Measurements from ENCODE around the gene NKX1-1.
"Not testable (repeated sequence)": the region's sequence is repeated elsewhere in the genome, so short reads cannot be mapped to it uniquely, and the experiment has no call there.

NKX1-1 gene

DNA sequence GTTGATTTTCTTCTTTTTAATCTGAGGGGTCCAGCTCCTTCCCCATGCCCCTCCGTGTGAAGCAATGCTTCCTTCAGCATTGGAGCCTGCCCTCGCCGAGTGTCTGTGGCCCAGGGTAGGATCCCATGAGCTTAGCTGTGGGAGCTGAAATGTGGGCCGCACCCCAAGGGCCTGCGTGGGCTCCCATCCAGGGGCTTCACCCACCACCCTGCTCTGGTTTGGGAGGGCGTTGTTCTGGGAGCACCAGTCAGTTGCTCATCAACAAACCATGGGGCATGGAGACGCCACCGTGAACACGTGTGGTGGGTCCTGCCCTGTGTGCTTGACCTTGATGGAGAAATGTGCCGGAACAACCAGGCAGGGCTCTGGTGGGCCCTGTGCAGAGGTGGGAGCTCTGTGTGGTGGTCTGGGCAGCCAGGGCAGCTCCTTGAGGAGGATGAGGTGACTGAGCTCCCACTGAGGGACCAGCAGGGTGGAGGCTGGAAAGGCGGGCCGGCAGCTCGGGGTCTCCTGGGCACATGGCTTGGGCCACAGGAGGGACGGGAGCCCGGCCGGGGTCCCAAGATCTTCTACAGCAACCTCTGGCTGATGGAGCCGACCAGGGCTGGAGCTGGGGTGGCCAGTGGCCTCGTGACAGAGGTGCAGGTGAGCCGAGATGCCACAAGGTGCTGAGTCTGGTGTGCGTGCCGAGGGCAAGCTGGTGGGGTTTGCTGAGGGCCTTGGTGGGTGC, 39.6 kb upstream of the NKX1-1 start:
- Mint-ChIP-seq H3K27me3 (ENCODE audit: low read depth, poor library complexity) (peaks cover 35% of the 10 kb centered on the region), H3K4me1 (no peaks in the 10 kb centered on the region), H3K36me3 (ENCODE audit: low read depth) (no peaks in the 10 kb centered on the region), H3K9me3 (no peaks in the 10 kb centered on the region), H3K27ac (no peak overlapping the region), H3K4me3 (no peak overlapping the region)
- DNase-seq = no peak
- TF ChIP-seq, protein P1, sequence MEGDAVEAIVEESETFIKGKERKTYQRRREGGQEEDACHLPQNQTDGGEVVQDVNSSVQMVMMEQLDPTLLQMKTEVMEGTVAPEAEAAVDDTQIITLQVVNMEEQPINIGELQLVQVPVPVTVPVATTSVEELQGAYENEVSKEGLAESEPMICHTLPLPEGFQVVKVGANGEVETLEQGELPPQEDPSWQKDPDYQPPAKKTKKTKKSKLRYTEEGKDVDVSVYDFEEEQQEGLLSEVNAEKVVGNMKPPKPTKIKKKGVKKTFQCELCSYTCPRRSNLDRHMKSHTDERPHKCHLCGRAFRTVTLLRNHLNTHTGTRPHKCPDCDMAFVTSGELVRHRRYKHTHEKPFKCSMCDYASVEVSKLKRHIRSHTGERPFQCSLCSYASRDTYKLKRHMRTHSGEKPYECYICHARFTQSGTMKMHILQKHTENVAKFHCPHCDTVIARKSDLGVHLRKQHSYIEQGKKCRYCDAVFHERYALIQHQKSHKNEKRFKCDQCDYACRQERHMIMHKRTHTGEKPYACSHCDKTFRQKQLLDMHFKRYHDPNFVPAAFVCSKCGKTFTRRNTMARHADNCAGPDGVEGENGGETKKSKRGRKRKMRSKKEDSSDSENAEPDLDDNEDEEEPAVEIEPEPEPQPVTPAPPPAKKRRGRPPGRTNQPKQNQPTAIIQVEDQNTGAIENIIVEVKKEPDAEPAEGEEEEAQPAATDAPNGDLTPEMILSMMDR (IDR thresholded peaks at IDR 0.05) = no peak

DNA sequence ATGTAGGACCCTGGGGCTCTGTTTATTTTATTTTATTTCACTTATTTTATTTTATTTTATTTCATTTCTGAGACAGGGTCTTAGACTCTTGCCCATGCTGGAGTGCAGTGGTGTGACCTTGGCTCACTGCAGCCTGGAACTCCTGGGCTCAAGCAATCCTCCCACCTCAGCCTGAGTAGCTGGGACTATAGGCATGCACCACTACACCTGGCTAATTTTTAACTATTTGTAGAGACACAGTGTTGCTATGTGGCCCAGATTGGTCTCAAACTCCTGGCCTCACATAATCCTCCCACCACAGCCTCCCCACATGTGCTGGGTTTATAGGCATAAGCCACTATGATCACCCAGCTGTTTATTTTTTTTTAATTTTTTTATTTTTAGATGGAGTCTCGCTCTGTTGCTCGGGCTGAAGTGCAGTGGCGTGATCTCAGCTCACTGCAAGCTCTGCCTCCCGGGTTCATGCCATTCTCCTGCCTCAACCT, 37.5 kb upstream of the NKX1-1 start:
- peaks cover 35% of the 10 kb centered on the region for H3K27me3 Mint-ChIP-seq (ENCODE audit: low read depth, poor library complexity)
- not testable (repeated sequence) for H3K36me3 Mint-ChIP-seq (ENCODE audit: low read depth); H3K4me3 Mint-ChIP-seq; DNase-seq; H3K4me1 Mint-ChIP-seq; H3K9me3 Mint-ChIP-seq; H3K27ac Mint-ChIP-seq

DNA sequence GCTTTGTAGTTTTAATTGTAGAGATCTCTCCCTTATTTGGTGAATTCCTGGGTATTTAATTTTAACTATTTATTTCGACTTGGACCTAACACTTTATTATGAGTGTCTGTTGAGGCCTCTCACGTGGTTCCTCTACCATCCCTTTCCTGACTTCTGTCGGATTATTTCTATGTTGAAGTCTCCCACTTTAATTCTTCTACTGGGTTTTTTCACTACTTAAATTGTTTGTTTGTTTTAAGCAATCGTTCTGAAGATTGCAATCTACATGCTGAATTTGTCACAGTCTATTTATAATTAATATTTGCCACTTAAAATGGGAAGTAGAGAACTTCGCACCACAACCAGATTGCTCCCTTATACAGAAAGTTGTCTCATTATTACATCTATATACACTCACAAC, 20.8 kb upstream of the NKX1-1 start:
- no peaks in the 10 kb centered on the region for H3K4me1 Mint-ChIP-seq
- H3K27me3 Mint-ChIP-seq (ENCODE audit: low read depth, poor library complexity) = peaks cover 42% of the 10 kb centered on the region
- no peak for DNase-seq
- TF ChIP-seq, protein P1 (IDR thresholded peaks at IDR 0.05) = no peak
- no peak overlapping the region for H3K27ac Mint-ChIP-seq
- no peaks in the 10 kb centered on the region for H3K36me3 Mint-ChIP-seq (ENCODE audit: low read depth)
- H3K4me3 Mint-ChIP-seq = no peak overlapping the region
- H3K9me3 Mint-ChIP-seq = peaks cover 3% of the 10 kb centered on the region

DNA sequence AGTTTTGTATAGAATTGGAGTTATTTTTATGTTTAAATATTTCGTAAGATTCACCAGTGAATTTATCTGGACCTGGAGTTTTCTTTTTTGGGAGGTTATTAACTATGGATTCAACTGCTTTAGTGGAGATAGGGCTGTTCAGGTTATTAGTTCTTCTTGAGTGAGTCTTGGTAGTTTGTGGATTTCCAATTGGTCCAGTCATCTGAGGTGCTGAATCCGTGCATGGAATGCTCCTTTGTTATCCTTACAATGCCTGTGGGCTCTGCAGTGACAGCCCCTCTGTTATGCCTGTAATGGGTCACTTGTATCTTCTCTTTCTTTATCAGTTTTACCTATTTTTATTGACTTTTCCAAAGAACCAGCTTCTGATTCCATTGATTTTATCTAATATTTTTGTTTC, 15.4 kb upstream of the NKX1-1 start:
- Mint-ChIP-seq H3K27ac (no peak overlapping the region), H3K4me3 (no peak overlapping the region), H3K27me3 (ENCODE audit: low read depth, poor library complexity) (peaks cover 94% of the 10 kb centered on the region), H3K9me3 (peaks cover 4% of the 10 kb centered on the region), H3K36me3 (ENCODE audit: low read depth) (no peaks in the 10 kb centered on the region), H3K4me1 (no peaks in the 10 kb centered on the region)
- TF ChIP-seq, protein P1 (IDR thresholded peaks at IDR 0.05) = no peak
- no peak for DNase-seq

DNA sequence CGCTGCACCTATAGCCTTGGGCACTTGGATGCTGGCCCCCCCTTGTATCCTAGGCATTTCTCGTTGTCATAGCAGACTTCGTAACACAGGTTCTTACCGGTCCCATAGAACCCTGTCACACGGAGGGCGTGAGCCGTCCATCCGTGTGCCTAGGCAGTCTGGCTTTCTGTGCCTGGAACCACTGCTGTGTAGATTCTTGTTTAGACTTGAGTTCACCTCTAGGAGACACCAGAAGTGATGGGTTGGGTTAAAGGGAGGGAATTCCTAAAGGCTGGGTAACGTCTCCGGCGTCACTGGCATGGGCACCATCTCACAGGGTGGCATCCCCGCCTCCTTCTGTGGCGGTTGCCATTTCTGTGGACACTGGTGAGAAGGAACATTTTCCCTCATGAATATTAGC, 13.5 kb upstream of the NKX1-1 start:
- peaks cover 98% of the 10 kb centered on the region for H3K27me3 Mint-ChIP-seq (ENCODE audit: low read depth, poor library complexity)
- TF ChIP-seq, protein P1 (IDR thresholded peaks at IDR 0.05) = no peak
- H3K4me3 Mint-ChIP-seq = no peak overlapping the region
- DNase-seq = no peak
- H3K27ac Mint-ChIP-seq = no peak overlapping the region
- no peaks in the 10 kb centered on the region for H3K36me3 Mint-ChIP-seq (ENCODE audit: low read depth)
- no peaks in the 10 kb centered on the region for H3K4me1 Mint-ChIP-seq
- peaks cover 13% of the 10 kb centered on the region for H3K9me3 Mint-ChIP-seq

DNA sequence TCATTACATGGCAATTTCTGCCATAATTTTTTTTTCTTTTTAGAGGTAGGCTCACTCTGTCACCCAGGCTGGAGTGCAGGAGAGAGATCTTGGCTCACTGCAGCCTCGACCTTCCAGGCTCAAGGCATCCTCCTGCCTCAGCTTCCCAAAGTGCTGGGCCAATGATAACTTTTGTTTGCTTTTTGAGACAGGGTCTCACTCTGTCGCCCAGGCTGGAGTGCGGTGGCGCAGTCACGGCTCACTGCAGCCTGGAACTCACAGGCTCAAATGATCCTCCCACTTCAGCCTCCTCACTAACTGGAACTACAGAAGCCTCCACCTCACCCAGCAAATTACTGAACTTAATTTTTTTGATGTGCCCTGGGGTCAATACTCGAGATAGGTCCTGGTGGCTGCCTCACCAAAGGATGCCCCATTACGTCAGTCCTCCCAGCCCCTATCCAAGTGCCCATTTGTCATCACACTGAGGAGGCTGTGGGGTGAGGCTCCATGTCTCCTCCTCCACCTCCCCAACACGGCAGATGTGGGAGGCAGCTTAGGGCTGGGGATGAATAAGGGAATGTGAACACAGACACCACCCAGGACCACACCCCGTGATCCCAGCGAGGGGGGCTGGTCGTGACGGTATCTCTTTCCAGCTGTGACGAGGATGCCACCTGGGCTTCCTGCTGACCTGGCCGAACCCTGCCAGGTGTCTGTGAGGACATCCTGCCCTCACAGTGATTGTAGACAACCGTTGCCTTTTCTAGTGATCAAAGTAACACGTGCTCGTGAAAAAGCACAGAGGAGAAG, 12.4 kb upstream of the NKX1-1 start:
- no peak overlapping the region for H3K27ac Mint-ChIP-seq
- no peaks in the 10 kb centered on the region for H3K4me1 Mint-ChIP-seq
- H3K9me3 Mint-ChIP-seq = peaks cover 9% of the 10 kb centered on the region
- no peaks in the 10 kb centered on the region for H3K36me3 Mint-ChIP-seq (ENCODE audit: low read depth)
- TF ChIP-seq, protein P1 (IDR thresholded peaks at IDR 0.05) = no peak
- no peak for DNase-seq
- H3K27me3 Mint-ChIP-seq (ENCODE audit: low read depth, poor library complexity) = peaks cover 93% of the 10 kb centered on the region
- H3K4me3 Mint-ChIP-seq = no peak overlapping the region
